Nephron progenitor cell (in vitro differentiated cells): ENCODE data around the gene ANK2.

Source experiments
- DNase-seq: peaks from one replicate; pipeline ENCODE4 v3.0.0; 2021
- H3K27ac Mint-ChIP-seq: 2 replicates; pipeline ENCODE4 v1.8.0; 2021; ENCODE audit warnings: mild to moderate bottlenecking, moderate library complexity, mixed read lengths
- H3K27me3 Mint-ChIP-seq: 2 replicates; pipeline ENCODE4 v1.8.0; 2021; ENCODE audit warnings: mild to moderate bottlenecking, low read depth, mixed read lengths; ENCODE audit not compliant: poor library complexity
- H3K36me3 Mint-ChIP-seq: 2 replicates; pipeline ENCODE4 v1.8.0; 2021; ENCODE audit warnings: low read depth, mixed read lengths
- H3K4me1 Mint-ChIP-seq: 2 replicates; pipeline ENCODE4 v1.8.0; 2021; ENCODE audit warnings: mixed read lengths
- H3K4me3 Mint-ChIP-seq: 2 replicates; pipeline ENCODE4 v1.8.0; 2021; ENCODE audit warnings: mild to moderate bottlenecking, moderate library complexity, mixed read lengths
- H3K9me3 Mint-ChIP-seq: 2 replicates; pipeline ENCODE4 v1.8.0; 2021; ENCODE audit warnings: mild to moderate bottlenecking, moderate library complexity, mixed read lengths
- TF ChIP-seq, protein P1 (sequence below): fragments of 200-600 bp; sonication (generic); IDR thresholded peaks from 2 replicates; pipeline ENCODE4 v1.5.0; 2021; ENCODE audit warnings: antibody characterized with exemption

Gene ANK2

DNA sequence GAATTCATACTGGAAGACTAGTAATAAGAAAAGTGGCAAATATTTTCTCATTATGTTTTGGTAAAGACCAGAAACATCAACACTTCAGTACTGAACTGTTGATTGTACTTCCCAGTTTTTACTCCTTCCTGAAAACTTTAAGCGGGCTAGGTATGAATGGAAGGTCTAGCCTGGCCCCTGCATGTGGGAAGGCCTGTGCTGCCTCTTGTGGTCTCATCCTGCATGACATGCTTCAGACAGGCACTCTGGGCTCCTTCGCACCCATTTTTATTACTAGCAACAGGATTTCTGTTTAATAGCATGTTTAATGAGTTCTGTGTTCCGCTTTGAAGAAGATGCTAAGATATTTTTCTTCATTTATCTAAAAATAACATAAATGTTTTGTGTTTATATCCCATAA is 279.1 kb downstream of the ANK2 start:
- no peaks in the 10 kb centered on the region for H3K27me3 Mint-ChIP-seq
- DNase-seq, result peak; percentile 18
- H3K36me3 Mint-ChIP-seq, result peaks cover 8% of the 10 kb centered on the region
- TF ChIP-seq, protein P1, sequence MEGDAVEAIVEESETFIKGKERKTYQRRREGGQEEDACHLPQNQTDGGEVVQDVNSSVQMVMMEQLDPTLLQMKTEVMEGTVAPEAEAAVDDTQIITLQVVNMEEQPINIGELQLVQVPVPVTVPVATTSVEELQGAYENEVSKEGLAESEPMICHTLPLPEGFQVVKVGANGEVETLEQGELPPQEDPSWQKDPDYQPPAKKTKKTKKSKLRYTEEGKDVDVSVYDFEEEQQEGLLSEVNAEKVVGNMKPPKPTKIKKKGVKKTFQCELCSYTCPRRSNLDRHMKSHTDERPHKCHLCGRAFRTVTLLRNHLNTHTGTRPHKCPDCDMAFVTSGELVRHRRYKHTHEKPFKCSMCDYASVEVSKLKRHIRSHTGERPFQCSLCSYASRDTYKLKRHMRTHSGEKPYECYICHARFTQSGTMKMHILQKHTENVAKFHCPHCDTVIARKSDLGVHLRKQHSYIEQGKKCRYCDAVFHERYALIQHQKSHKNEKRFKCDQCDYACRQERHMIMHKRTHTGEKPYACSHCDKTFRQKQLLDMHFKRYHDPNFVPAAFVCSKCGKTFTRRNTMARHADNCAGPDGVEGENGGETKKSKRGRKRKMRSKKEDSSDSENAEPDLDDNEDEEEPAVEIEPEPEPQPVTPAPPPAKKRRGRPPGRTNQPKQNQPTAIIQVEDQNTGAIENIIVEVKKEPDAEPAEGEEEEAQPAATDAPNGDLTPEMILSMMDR, result peak; percentile 46
- no peak overlapping the region for H3K27ac Mint-ChIP-seq
- peaks cover 10% of the 10 kb centered on the region for H3K4me1 Mint-ChIP-seq
- no peaks in the 10 kb centered on the region for H3K9me3 Mint-ChIP-seq
- no peak overlapping the region for H3K4me3 Mint-ChIP-seq

DNA sequence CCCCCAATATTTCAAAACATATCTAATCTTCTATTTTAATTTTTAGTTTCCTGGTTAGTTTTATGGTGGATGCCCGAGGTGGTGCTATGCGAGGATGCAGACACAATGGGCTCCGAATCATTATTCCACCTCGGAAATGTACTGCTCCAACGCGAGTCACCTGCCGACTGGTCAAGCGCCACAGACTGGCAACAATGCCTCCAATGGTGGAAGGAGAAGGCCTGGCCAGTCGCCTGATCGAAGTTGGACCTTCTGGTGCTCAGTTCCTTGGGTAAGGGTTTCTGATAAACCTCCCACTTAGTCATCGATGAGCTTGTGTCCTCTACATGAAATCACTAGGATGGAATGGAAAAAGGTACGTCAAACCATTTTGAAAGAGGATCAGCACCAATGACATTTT is 280.7 kb downstream of the ANK2 start:
- DNase-seq, result no peak
- Mint-ChIP-seq H3K9me3 (no peaks in the 10 kb centered on the region), H3K4me1 (peaks cover 10% of the 10 kb centered on the region), H3K4me3 (no peak overlapping the region), H3K27ac (no peak overlapping the region), H3K36me3 (peaks cover 8% of the 10 kb centered on the region), H3K27me3 (no peaks in the 10 kb centered on the region)
- TF ChIP-seq, protein P1, result no peak

DNA sequence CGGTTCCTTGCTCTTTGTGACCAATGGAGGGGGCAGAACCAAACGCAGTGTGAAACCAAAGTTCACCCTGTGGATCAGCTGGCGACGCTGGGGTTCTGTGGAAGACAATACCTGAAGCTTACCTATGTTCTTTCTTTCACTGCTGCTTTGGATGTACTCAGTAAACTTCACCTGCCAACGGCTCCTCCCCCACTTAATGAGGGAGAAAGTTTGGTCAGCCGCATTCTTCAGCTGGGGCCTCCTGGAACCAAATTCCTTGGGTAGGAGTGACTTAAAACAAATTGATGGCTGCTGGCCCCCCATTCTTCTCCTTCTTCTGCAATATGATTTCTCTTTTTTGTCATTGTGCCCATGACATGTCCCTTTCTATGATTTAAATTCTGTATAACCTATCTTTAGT is 282.4 kb downstream of the ANK2 start:
- Mint-ChIP-seq H3K27me3 (no peaks in the 10 kb centered on the region), H3K27ac (no peak overlapping the region), H3K4me3 (no peak overlapping the region), H3K4me1 (peaks cover 10% of the 10 kb centered on the region), H3K36me3 (peaks cover 13% of the 10 kb centered on the region), H3K9me3 (no peaks in the 10 kb centered on the region)
- DNase-seq, result no peak
- TF ChIP-seq, protein P1, result no peak

DNA sequence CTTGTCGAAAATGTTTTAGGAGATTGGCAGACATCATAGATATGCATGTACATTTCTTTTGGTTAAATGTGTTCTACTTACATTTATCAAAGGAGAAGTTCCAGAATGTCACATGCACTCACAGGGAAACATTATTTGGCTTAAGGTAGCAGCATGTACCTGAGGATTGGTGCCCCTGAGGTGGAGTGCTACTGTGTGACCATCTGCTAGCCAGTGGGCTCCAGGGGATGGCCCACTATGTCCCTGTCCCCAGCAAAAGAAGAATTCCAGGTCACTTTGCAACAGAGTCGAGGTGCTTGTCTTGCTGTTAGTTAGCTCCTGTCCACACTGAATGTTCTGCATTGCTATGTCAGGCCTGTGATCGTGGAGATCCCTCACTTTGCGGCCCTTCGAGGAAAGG is 283.2 kb downstream of the ANK2 start:
- H3K27ac Mint-ChIP-seq, result no peak overlapping the region
- peaks cover 15% of the 10 kb centered on the region for H3K36me3 Mint-ChIP-seq
- H3K4me3 Mint-ChIP-seq, result no peak overlapping the region
- H3K27me3 Mint-ChIP-seq, result no peaks in the 10 kb centered on the region
- no peak for DNase-seq
- TF ChIP-seq, protein P1, result no peak
- peaks cover 10% of the 10 kb centered on the region for H3K4me1 Mint-ChIP-seq
- no peaks in the 10 kb centered on the region for H3K9me3 Mint-ChIP-seq

DNA sequence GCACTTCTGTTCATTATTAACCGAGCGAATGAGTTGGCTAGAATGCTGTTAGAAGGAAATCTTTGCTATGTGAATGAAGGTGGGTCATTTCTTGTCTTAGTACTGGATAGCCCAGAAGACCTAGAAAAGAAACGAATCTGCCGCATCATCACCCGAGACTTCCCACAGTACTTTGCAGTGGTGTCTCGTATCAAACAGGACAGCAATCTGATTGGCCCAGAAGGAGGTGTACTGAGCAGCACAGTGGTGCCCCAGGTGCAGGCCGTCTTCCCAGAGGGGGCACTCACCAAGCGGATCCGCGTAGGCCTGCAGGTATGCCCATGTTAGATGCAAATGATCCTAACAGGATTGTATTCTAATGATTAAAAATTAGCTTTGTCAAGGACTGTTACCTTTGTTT is 286.3 kb downstream of the ANK2 start:
- Mint-ChIP-seq H3K27me3 (no peaks in the 10 kb centered on the region), H3K27ac (no peak overlapping the region), H3K4me3 (no peak overlapping the region), H3K4me1 (peaks cover 33% of the 10 kb centered on the region), H3K36me3 (peaks cover 27% of the 10 kb centered on the region), H3K9me3 (no peaks in the 10 kb centered on the region)
- TF ChIP-seq, protein P1, result no peak
- no peak for DNase-seq

DNA sequence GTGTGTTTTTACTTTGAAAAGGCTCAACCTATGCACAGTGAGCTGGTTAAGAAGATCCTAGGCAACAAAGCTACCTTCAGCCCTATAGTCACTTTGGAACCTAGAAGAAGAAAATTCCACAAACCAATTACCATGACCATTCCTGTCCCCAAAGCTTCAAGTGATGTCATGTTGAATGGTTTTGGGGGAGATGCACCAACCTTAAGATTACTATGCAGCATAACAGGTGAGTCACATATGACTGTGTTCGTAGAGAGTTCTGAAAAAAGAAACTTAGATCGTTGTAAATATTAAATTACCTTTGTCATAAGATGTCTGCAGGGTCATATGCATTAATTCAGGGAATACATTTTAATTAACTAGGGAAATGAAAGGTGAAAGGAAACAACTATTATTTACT is 287.1 kb downstream of the ANK2 start:
- TF ChIP-seq, protein P1, result no peak
- Mint-ChIP-seq H3K4me3 (no peak overlapping the region), H3K36me3 (peaks cover 35% of the 10 kb centered on the region), H3K9me3 (no peaks in the 10 kb centered on the region), H3K27ac (no peak overlapping the region), H3K4me1 (peaks cover 40% of the 10 kb centered on the region), H3K27me3 (no peaks in the 10 kb centered on the region)
- no peak for DNase-seq
